Stimulated activated CD4-positive, alpha-beta T cell treated with anti-CD3 and anti-CD28 coated beads, TNF-alpha, amount 100 ng/mL, for 4 hours (primary cell): ENCODE data around the gene SPINT1.

Source experiments
- DNase-seq, 3 experiments: peaks; one replicate each; pipeline ENCODE4 v3.0.0-alpha.2; 2020; ENCODE audit warnings: low read depth in 3 of 3

The SPINT1 gene

GRCh38 chr15:40892447-40893012 is 48.7 kb downstream of the SPINT1 start:
- DNase-seq: no peak

- DNase-seq: no peak
These were observed 49.3 kb downstream of the SPINT1 start for GRCh38 chr15:40893019-40893670.

- DNase-seq: peak; percentile 97 to 99 (median 98)
These were observed 50.2 kb downstream of the SPINT1 start, which contains the start of gene VPS18 for GRCh38 chr15:40893733-40894680. Gene VPS18, plus strand, starts transcription at chr15:40894450. Its CDS starts 319 bp downstream, at chr15:40894769.

GRCh38 chr15:40894681-40895448 is 51.0 kb downstream of the SPINT1 start:
- DNase-seq: peak in 1 of 3 experiments; percentile 32

GRCh38 chr15:40899536-40900207 is 55.8 kb downstream of the SPINT1 start:
- DNase-seq: no peak

GRCh38 chr15:40900256-40901052 is 56.6 kb downstream of the SPINT1 start:
- DNase-seq: no peak

- no peak for DNase-seq
These were observed 57.2 kb downstream of the SPINT1 start for GRCh38 chr15:40901053-40901443.

- DNase-seq: no peak
These were observed 59.0 kb downstream of the SPINT1 start for GRCh38 chr15:40902605-40903561.

GRCh38 chr15:40904552-40905201 is 60.8 kb downstream of the SPINT1 start:
- DNase-seq: no peak

GRCh38 chr15:40906091-40906990 is 62.5 kb downstream of the SPINT1 start:
- peak; percentile 55 to 63 (median 57) for DNase-seq

- DNase-seq: no peak
These were observed 63.3 kb downstream of the SPINT1 start for GRCh38 chr15:40906991-40907802.
